H1 (cell line): ENCODE results near the gene CORIN. TPM values are rescaled to one million over a fixed set of nuclear protein-coding genes. Genes with fewer than 3 reads are reported as not detected.

ENCODE experiments used
- CTCF ChIA-PET: fragments of 300-600 bp; sonication (Branson Sonifier 250); formaldehyde crosslinking; loops from one replicate; lab custom pipeline; 2021; ENCODE audit not compliant: partially characterized antibody; lab: Charles Lee
- POLR2A ChIA-PET: fragments of 300-600 bp; sonication (Branson Sonifier 250); formaldehyde crosslinking; loops from one replicate; lab custom pipeline; 2021; ENCODE audit warnings: inconsistent platforms; ENCODE audit not compliant: partially characterized antibody; lab: Charles Lee
- DNase-seq, 2 experiments: peaks; one replicate each; pipeline versions ENCODE4 v3.0.0 to v3.0.0-alpha.2; 2010 to 2022; ENCODE audit warnings: low spot score in 2 of 2, low read depth in 1 of 2, mixed read lengths in 1 of 2
- FAIRE-seq: peaks from 2 replicates; lab custom pipeline; 2011; peaks lifted over from hg19 to GRCh38; lab: Jason Lieb, UNC
- H2AFZ ChIP-seq: 2 replicates; pipeline ENCODE4 v1.8.1; 2012; ENCODE audit warnings: low read length, inconsistent platforms
- H2AK5ac ChIP-seq: 2 replicates; pipeline ENCODE4 v1.6.1; 2013; ENCODE audit warnings: low read depth, low read length
- H2BK120ac ChIP-seq: replicated peaks from 2 replicates; pipeline ENCODE3; 2013; ENCODE audit warnings: low read depth, low read length, inconsistent platforms
- H2BK12ac ChIP-seq: 2 replicates; pipeline ENCODE4 v1.6.1; 2013; ENCODE audit warnings: low read depth, low read length
- H2BK15ac ChIP-seq: 2 replicates; pipeline ENCODE4 v1.6.1; 2013; ENCODE audit warnings: low read length
- H2BK20ac ChIP-seq: 2 replicates; pipeline ENCODE4 v1.6.1; 2013; ENCODE audit warnings: low read length
- H2BK5ac ChIP-seq: 2 replicates; pipeline ENCODE4 v1.6.1; 2013; ENCODE audit warnings: low read depth, low read length
- H3K14ac ChIP-seq: 2 replicates; pipeline ENCODE4 v1.6.1; 2013; ENCODE audit warnings: inconsistent platforms; ENCODE audit not compliant: insufficient read length
- H3K18ac ChIP-seq: 2 replicates; pipeline ENCODE4 v1.6.1; 2013; ENCODE audit warnings: low read length; ENCODE audit errors: extremely low read depth
- H3K23ac ChIP-seq: 2 replicates; pipeline ENCODE4 v1.6.1; 2013; ENCODE audit warnings: inconsistent platforms; ENCODE audit not compliant: insufficient read length
- H3K23me2 ChIP-seq: 2 replicates; pipeline ENCODE4 v1.6.1; 2013; ENCODE audit warnings: low read depth, low read length
- H3K27ac ChIP-seq: 2 replicates; pipeline ENCODE4 v1.6.1; 2011; ENCODE audit warnings: low read depth, low read length, inconsistent platforms
- H3K27me3 ChIP-seq, 4 experiments: replicated peaks in 1 of 4; 1 replicate in 1 of 4; 2 replicates in 3 of 4; pipeline versions ENCODE4 v1.6.1 to v1.8.1; 2011 to 2013; ENCODE audit warnings: low read length in 3 of 4, mild to moderate bottlenecking in 3 of 4, inconsistent platforms in 2 of 4, mixed read lengths in 2 of 4, moderate library complexity in 1 of 4; ENCODE audit not compliant: control insufficient read depth in 3 of 4, insufficient read depth in 3 of 4; ENCODE audit errors: extremely low read depth in 1 of 4
- H3K36me3 ChIP-seq, 4 experiments: 2 replicates each; pipeline versions ENCODE4 v1.6.1 to v1.8.1; 2011 to 2013; ENCODE audit warnings: mild to moderate bottlenecking in 4 of 4, low read length in 3 of 4, moderate library complexity in 2 of 4, control low read depth in 1 of 4, inconsistent platforms in 1 of 4; ENCODE audit not compliant: insufficient read depth in 4 of 4, control insufficient read depth in 2 of 4
- H3K4ac ChIP-seq: replicated peaks from 2 replicates; pipeline ENCODE3; 2013; ENCODE audit warnings: low read length, low read depth, mixed read lengths, inconsistent platforms; ENCODE audit not compliant: insufficient read length
- H3K4me1 ChIP-seq, 4 experiments: replicated peaks in 1 of 4; 1 replicate in 1 of 4; 2 replicates in 3 of 4; pipeline versions ENCODE4 v1.6.1 to v1.8.1; 2011 to 2013; ENCODE audit warnings: low read length in 3 of 4, inconsistent platforms in 2 of 4, mixed read lengths in 1 of 4; ENCODE audit not compliant: insufficient read depth in 4 of 4, control insufficient read depth in 3 of 4
- H3K4me2 ChIP-seq, 2 experiments: 2 replicates each; pipeline versions ENCODE4 v1.6.1 to v1.8.1; 2011 to 2013; ENCODE audit warnings: low read depth in 2 of 2, low read length in 2 of 2, control low read depth in 1 of 2, inconsistent platforms in 1 of 2, mild to moderate bottlenecking in 1 of 2; ENCODE audit not compliant: insufficient read depth in 1 of 2
- H3K4me3 ChIP-seq, 4 experiments: fragments of 200-600, 300-600 bp in 1 of 4; sonication (generic), shearing (Covaris generic), sonication (Bioruptor Twin) in 1 of 4; 2 replicates each; pipeline versions ENCODE4 v1.5.1 to v1.8.1; 2011 to 2016; ENCODE audit warnings: low read length in 4 of 4, low read depth in 3 of 4, control low read depth in 2 of 4, inconsistent platforms in 2 of 4, mild to moderate bottlenecking in 2 of 4, mixed read lengths in 1 of 4, moderate library complexity in 1 of 4; ENCODE audit not compliant: insufficient read depth in 2 of 4; ENCODE audit errors: extremely low read depth in 1 of 4
- H3K56ac ChIP-seq: replicated peaks from 2 replicates; pipeline ENCODE3; 2013; ENCODE audit warnings: low read depth, mild to moderate bottlenecking, mixed read lengths, low read length, inconsistent platforms; ENCODE audit not compliant: insufficient read length
- H3K79me1 ChIP-seq: 2 replicates; pipeline ENCODE4 v1.6.1; 2013; ENCODE audit warnings: low read depth, low read length, control low read depth
- H3K79me2 ChIP-seq, 2 experiments: 2 replicates each; pipeline versions ENCODE4 v1.6.1 to v1.8.1; 2012 to 2013; ENCODE audit warnings: low read length in 2 of 2, mild to moderate bottlenecking in 2 of 2, inconsistent platforms in 1 of 2; ENCODE audit not compliant: insufficient read depth in 2 of 2, control insufficient read depth in 1 of 2
- H3K9ac ChIP-seq, 4 experiments: replicated peaks in 1 of 4; 1 replicate in 1 of 4; 2 replicates in 3 of 4; pipeline versions ENCODE4 v1.6.1 to v1.8.1; 2011 to 2013; ENCODE audit warnings: low read depth in 3 of 4, low read length in 3 of 4, control low read depth in 2 of 4, mild to moderate bottlenecking in 2 of 4, moderate library complexity in 2 of 4, inconsistent platforms in 1 of 4; ENCODE audit errors: extremely low read depth in 1 of 4
- H3K9me3 ChIP-seq, 2 experiments: 2 replicates each; pipeline versions ENCODE4 v1.6.1 to v1.8.1; 2012 to 2013; ENCODE audit warnings: mild to moderate bottlenecking in 2 of 2, moderate library complexity in 2 of 2, control low read depth in 1 of 2, inconsistent platforms in 1 of 2, low read depth in 1 of 2, low read length in 1 of 2, mixed read lengths in 1 of 2; ENCODE audit not compliant: insufficient read depth in 2 of 2
- H4K20me1 ChIP-seq, 2 experiments: replicated peaks in 1 of 2; 2 replicates each; pipeline versions ENCODE3 to v1.8.1; 2011 to 2013; ENCODE audit warnings: inconsistent platforms in 2 of 2, low read length in 2 of 2, mild to moderate bottlenecking in 1 of 2; ENCODE audit not compliant: insufficient read depth in 2 of 2, control insufficient read depth in 1 of 2
- H4K5ac ChIP-seq: 2 replicates; pipeline ENCODE4 v1.6.1; 2013; ENCODE audit warnings: low read length, low read depth, mixed read lengths, inconsistent platforms; ENCODE audit not compliant: insufficient read length
- H4K8ac ChIP-seq: 2 replicates; pipeline ENCODE4 v1.8.0; 2013; ENCODE audit warnings: mild to moderate bottlenecking, moderate library complexity, low read length, inconsistent platforms; ENCODE audit not compliant: insufficient read depth; ENCODE audit errors: extremely low read depth
- H4K91ac ChIP-seq: replicated peaks from 2 replicates; pipeline ENCODE3; 2013; ENCODE audit warnings: low read length, mixed read lengths, inconsistent platforms; ENCODE audit not compliant: insufficient read length
- EGR1 ChIP-seq: IDR thresholded peaks from 2 replicates; pipeline ENCODE4 v1.6.1; 2011; ENCODE audit warnings: low read depth, low read length, borderline replicate concordance
- EP300 ChIP-seq, 2 experiments: IDR thresholded peaks; 1 replicate in 1 of 2; 2 replicates in 1 of 2; pipeline ENCODE4 v1.6.1; 2011 to 2012; ENCODE audit warnings: low read depth in 2 of 2, low read length in 2 of 2, mild to moderate bottlenecking in 2 of 2, borderline replicate concordance in 1 of 2, inconsistent platforms in 1 of 2, moderate library complexity in 1 of 2
- FOSL1 ChIP-seq: IDR thresholded peaks from 2 replicates; pipeline ENCODE4 v1.6.1; 2011; ENCODE audit warnings: mild to moderate bottlenecking, low read depth, low read length, moderate library complexity; ENCODE audit not compliant: insufficient read depth
- WGBS, 2 experiments: shearing (Covaris generic) in 1 of 2; methylation state at CpG; one replicate each; pipeline versions ENCODE4 v1.1.6 to v1.1.7; 2013 to 2015; ENCODE audit warnings: low lambda C conversion rate in 2 of 2, mixed read lengths in 2 of 2, inconsistent platforms in 1 of 2, low coverage in 1 of 2, missing lambda C conversion rate in 1 of 2; ENCODE audit not compliant: insufficient replicate concordance in 2 of 2, insufficient coverage in 1 of 2, insufficient read length in 1 of 2; ENCODE audit errors: extremely low coverage in 1 of 2, missing lambda C conversion rate in 1 of 2; 5-methylcytosine and 5-hydroxymethylcytosine counted together
- polyA plus RNA-seq, 7 experiments: library from polyadenylated mRNA; depleted of rRNA in 3 of 7; stranded (reverse) in 5 of 7; unstranded in 2 of 7; fragments of >200 nt in 5 of 7; fragments of 200-250 nt in 2 of 7; gene quantifications; 1 replicate in 5 of 7; 2 replicates in 1 of 7; 4 replicates in 1 of 7; pipeline versions ENCODE4 v1.2.1 to v1.2.3, GENCODE V29; 2011 to 2013; ENCODE audit warnings: missing spikeins in 2 of 7, mixed read lengths in 2 of 7
- total RNA-seq: library from RNA; stranded (reverse); fragmentation: NEBNext Ultra II Directional; extraction: Animal tissue kit (Norgen Biotek cat#: 25700); gene quantifications from 2 replicates; pipeline ENCODE4 v1.2.1, GENCODE V29; 2021

Gene CORIN
- total and polyA plus RNA-seq, 2 of the 8 experiments (the other 6 are each of a cell fraction or from before 2014, with no cell fraction given): 0.09 to 0.32 TPM

DNA sequence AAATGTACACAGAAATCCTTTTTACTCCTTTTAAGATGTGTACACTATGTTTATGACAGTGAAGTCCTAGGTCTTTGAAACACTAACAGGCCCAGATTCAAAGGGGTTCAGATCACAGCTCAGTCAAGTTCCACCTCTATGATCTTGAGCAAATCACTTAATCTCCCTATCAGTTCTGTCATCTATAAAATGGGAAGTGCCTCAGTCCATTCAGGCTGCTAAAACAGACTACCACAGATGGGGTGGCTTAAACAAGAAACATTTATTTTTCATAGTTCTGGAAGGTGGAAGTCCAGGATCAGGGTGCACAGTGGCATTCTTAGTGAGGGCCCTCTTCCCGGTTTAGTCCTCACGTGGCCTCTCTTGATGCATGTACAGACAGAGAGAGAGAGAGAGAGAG is 117.1 kb downstream of the CORIN start:
- no peaks in the 10 kb centered on the region for H3K9me3 ChIP-seq
- no peaks in the 10 kb centered on the region for H3K36me3 ChIP-seq
- H4K91ac ChIP-seq: no peak overlapping the region
- no peak overlapping the region for H2AFZ ChIP-seq
- no peaks in the 10 kb centered on the region for H3K79me2 ChIP-seq
- peaks cover 0 to 7% (median 4%) of the 10 kb centered on the region in 4 experiments; a peak in 4 of 7 replicates for H3K4me1 ChIP-seq
- no peak overlapping the region for H2BK20ac ChIP-seq
- H3K9ac ChIP-seq: no peak overlapping the region
- no peak for FAIRE-seq
- no peak overlapping the region for H3K4ac ChIP-seq
- no peak overlapping the region for H3K56ac ChIP-seq
- no peak for DNase-seq
- H3K79me1 ChIP-seq: no peaks in the 10 kb centered on the region
- H3K23me2 ChIP-seq: no peaks in the 10 kb centered on the region
- no peak overlapping the region for H2AK5ac ChIP-seq
- no peak overlapping the region for H2BK5ac ChIP-seq
- POLR2A ChIA-PET: no interaction called here
- no peak overlapping the region for H4K8ac ChIP-seq
- no peaks in the 10 kb centered on the region for H4K20me1 ChIP-seq
- no peak overlapping the region for H2BK120ac ChIP-seq
- no peak overlapping the region for H3K27ac ChIP-seq
- CTCF ChIA-PET: interaction anchor here (0.8 to 1.2 kb wide), 4 partner anchors 13 to 116 kb away, joined by 3 to 4 read pairs (median 4); no protein-coding TSS in a partner anchor
- TF ChIP-seq FOSL1: no peak
- no peak for TF ChIP-seq EGR1
- TF ChIP-seq EP300 (IDR thresholded peaks at IDR 0.05; ENCODE audit: borderline replicate concordance in 1 of 2, low read depth in 2 of 2, low read length in 2 of 2): no peak
- TF ChIP-seq, all 59 proteins: peak for 0
- Histone ChIP-seq H3K18ac (no peak overlapping the region), H3K14ac (no peak overlapping the region), H2BK15ac (no peak overlapping the region), H3K27me3 (peaks cover 0 to 2% (median 0%) of the 10 kb centered on the region in 4 experiments; a peak in 1 of 7 replicates), H3K4me3 (no peak overlapping the region), H2BK12ac (no peak overlapping the region), H3K4me2 (no peak overlapping the region), H4K5ac (no peak overlapping the region), H3K23ac (no peak overlapping the region)
- 86% methylated on average over 2 of the region's 2 CpGs; no CpG with 5 or more reads in 1 of the 2 experiments for WGBS, 2 experiments
